Measurements from ENCODE around the gene ZNF605. TPM values are rescaled to one million over a fixed set of nuclear protein-coding genes. Genes with fewer than 3 reads are reported as not detected.

ZNF605 gene
- total RNA-seq (2021) = 17.3 and 19.3 TPM in 2 replicates
- long read RNA-seq, full-length matches to known transcripts = 46 of 59 reads
- long read RNA-seq, partial matches to known transcripts = 4 of 59 reads
- long read RNA-seq, other reads (novel, unspliced or antisense) = 9 of 59 reads

DNA sequence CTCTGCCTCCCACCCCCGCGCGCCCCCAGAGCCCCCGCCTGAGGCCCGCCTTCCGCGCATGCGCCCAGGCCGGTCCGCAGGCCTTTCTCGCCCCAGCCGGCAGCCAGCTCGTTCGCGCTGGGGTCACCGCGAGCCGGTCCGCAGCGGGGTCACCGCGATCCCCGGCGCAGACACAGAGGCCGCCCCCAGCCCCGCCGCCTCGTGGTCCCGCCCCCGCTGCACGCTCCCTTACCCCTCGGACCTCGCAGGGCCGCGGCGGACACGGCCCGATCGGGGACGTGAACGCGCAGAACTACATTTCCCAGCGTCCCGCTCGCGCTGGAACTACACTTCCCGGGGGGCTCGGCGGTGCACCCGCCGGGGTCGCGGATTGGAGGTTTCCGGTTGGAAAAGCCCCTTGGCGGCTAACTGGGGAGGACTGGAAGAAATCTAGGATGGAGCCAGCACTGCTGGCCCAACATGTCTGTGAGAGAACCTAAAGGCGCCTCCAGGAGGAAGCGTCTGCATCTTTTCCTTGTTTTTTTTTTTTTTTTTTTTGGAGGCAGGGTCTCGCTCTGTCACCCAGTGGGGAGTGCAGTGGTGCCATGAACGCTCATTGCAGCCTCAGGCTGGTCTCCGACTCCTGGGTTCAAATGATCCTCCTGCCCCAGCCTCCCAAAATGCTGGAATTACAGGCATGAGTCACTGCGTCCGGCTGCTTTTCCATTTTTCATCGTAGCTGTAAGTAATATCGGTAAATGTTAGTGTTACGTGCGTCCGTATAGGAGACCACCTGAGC lies at the start of gene ZNF605:
TSS of gene ZNF605 (minus strand) at position 296 of the 778 bp plus-strand sequence. CDS start 10,671 bp downstream, outside the sequence.
- H3K4me1 Mint-ChIP-seq = peaks cover 11 to 12% of the 10 kb centered on the region in 2 experiments
- H3K79me2 ChIP-seq (ENCODE audit: insufficient read depth, low read length) = peaks cover 2% of the 10 kb centered on the region; the same call in 1 of the 2 replicates

More for the DNA sequence above, at the start of gene ZNF605:
- H3K4me3 Mint-ChIP-seq = peak within 1 kb of the TSS; percentile 83 to 92
- no peak within 1 kb of the TSS for H2BK120ac ChIP-seq (ENCODE audit: low read depth, low read length, poor library complexity, severe bottlenecking)
- no peak within 1 kb of the TSS for H3K23ac ChIP-seq (ENCODE audit: insufficient read length, low read depth, low read length)
- H2BK12ac ChIP-seq (ENCODE audit: insufficient read length, low read depth, low read length) = no peak within 1 kb of the TSS
- peak within 1 kb of the TSS; percentile 71 for H3K4me2 ChIP-seq (ENCODE audit: insufficient read depth, insufficient read length, low read length)
- no peaks in the 10 kb centered on the region for H3K27me3 ChIP-seq (ENCODE audit: insufficient read depth, low read length)
- TF ChIP-seq, protein P1, sequence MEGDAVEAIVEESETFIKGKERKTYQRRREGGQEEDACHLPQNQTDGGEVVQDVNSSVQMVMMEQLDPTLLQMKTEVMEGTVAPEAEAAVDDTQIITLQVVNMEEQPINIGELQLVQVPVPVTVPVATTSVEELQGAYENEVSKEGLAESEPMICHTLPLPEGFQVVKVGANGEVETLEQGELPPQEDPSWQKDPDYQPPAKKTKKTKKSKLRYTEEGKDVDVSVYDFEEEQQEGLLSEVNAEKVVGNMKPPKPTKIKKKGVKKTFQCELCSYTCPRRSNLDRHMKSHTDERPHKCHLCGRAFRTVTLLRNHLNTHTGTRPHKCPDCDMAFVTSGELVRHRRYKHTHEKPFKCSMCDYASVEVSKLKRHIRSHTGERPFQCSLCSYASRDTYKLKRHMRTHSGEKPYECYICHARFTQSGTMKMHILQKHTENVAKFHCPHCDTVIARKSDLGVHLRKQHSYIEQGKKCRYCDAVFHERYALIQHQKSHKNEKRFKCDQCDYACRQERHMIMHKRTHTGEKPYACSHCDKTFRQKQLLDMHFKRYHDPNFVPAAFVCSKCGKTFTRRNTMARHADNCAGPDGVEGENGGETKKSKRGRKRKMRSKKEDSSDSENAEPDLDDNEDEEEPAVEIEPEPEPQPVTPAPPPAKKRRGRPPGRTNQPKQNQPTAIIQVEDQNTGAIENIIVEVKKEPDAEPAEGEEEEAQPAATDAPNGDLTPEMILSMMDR (conservative IDR thresholded peaks at IDR 0.05) = no peak
- no CpG with 5 or more reads among the region's 67 CpGs for WGBS (ENCODE audit: extremely low coverage, insufficient read length, low lambda C conversion rate)
- no peak within 1 kb of the TSS for H2BK20ac ChIP-seq (ENCODE audit: low read depth, low read length, poor library complexity, severe bottlenecking)
- H3K14ac ChIP-seq (ENCODE audit: insufficient read depth, low read length) = peak within 1 kb of the TSS; percentile 76; the same call in 1 of the 2 replicates
- no peak within 1 kb of the TSS for H4K91ac ChIP-seq (ENCODE audit: insufficient read length, low read depth, low read length)
- no peak within 1 kb of the TSS for H2BK5ac ChIP-seq (ENCODE audit: insufficient read length, low read length)
- H3K79me1 ChIP-seq (ENCODE audit: insufficient read depth, low read depth, low read length, poor library complexity, severe bottlenecking) = no peaks in the 10 kb centered on the region
- H3K18ac ChIP-seq (ENCODE audit: insufficient read length, low read depth, low read length) = peak within 1 kb of the TSS; percentile 70
- H2AK5ac ChIP-seq (ENCODE audit: insufficient read length, low read length) = no peak within 1 kb of the TSS
- no peak within 1 kb of the TSS for H3K27ac ChIP-seq (ENCODE audit: insufficient read length, low read depth, low read length)
- H3K27ac Mint-ChIP-seq = peak within 1 kb of the TSS; percentile 82 to 94 (median 92); a peak in 5 of 7 replicates
- peaks cover 64 to 71% of the 10 kb centered on the region in 2 experiments for H3K9me3 Mint-ChIP-seq
- H4K8ac ChIP-seq (replicated peaks; ENCODE audit: insufficient read length, low read depth, low read length) = no peak within 1 kb of the TSS
- DNase-seq = peak; percentile 94
- H3K4ac ChIP-seq (ENCODE audit: low read depth, low read length) = no peak within 1 kb of the TSS
- H3T11ph ChIP-seq (ENCODE audit: low read length) = no peak within 1 kb of the TSS
- no peak within 1 kb of the TSS for H3K56ac ChIP-seq (ENCODE audit: insufficient read length, low read depth, low read length)
- peak within 1 kb of the TSS; percentile 63 for H3K9ac ChIP-seq (ENCODE audit: extremely low read depth, insufficient read length, low read length)
- peaks cover 8% of the 10 kb centered on the region for H3K9me3 ChIP-seq (ENCODE audit: control insufficient read depth, low read depth, low read length)
- H3K4me1 ChIP-seq (ENCODE audit: insufficient read depth, low read length) = no peaks in the 10 kb centered on the region
- H2BK15ac ChIP-seq (ENCODE audit: low read depth, low read length) = no peak within 1 kb of the TSS
- H4K5ac ChIP-seq (ENCODE audit: insufficient read length, low read depth, low read length) = no peak within 1 kb of the TSS
- peaks cover 2% of the 10 kb centered on the region; the same call in 1 of the 2 replicates for H3K27me3 Mint-ChIP-seq (ENCODE audit: low read depth)
- H4K20me1 ChIP-seq (ENCODE audit: control insufficient read depth, insufficient read depth, insufficient read length) = no peaks in the 10 kb centered on the region
- peaks cover 29 to 37% (median 36%) of the 10 kb centered on the region in 3 experiments for H3K36me3 Mint-ChIP-seq (ENCODE audit: insufficient read depth in 1 of 3, low read depth in 3 of 3)
- H3K23me2 ChIP-seq (ENCODE audit: insufficient read length, low read depth, low read length, poor library complexity, severe bottlenecking) = peaks cover 2% of the 10 kb centered on the region
- H2AFZ ChIP-seq (ENCODE audit: low read length) = no peak within 1 kb of the TSS
